Thyroid gland (tissue), 4 donors: ENCODE data around the gene AP1M2.
"Not testable (repeated sequence)": the region's sequence is repeated elsewhere in the genome, so short reads cannot be mapped to it uniquely, and the experiment has no call there.

Source experiments
- POLR2A ChIP-seq, 2 donors: fragments of 450-650 bp; IDR thresholded peaks; one replicate each; pipeline ENCODE4 v1.6.1; 2017; ENCODE audit warnings: antibody characterized with exemption in 2 of 2, mild to moderate bottlenecking in 2 of 2, moderate library complexity in 1 of 2
- TF ChIP-seq, protein P1 (sequence below), 6 experiments: fragments of 200-600 bp in 3 of 6; fragments of 450-650 bp in 3 of 6; sonication (generic) in 3 of 6; IDR thresholded peaks; one replicate each; pipeline ENCODE4 v1.5.1; 2016 to 2019; ENCODE audit warnings: antibody characterized with exemption in 6 of 6, mild to moderate bottlenecking in 2 of 6, inconsistent platforms in 1 of 6, moderate library complexity in 1 of 6

GRCh38 chr19:10551006-10551405 is 36.1 kb downstream of the AP1M2 start:
- not testable (repeated sequence) for TF ChIP-seq POLR2A (IDR thresholded peaks at IDR 0.05)
- TF ChIP-seq, protein P1, sequence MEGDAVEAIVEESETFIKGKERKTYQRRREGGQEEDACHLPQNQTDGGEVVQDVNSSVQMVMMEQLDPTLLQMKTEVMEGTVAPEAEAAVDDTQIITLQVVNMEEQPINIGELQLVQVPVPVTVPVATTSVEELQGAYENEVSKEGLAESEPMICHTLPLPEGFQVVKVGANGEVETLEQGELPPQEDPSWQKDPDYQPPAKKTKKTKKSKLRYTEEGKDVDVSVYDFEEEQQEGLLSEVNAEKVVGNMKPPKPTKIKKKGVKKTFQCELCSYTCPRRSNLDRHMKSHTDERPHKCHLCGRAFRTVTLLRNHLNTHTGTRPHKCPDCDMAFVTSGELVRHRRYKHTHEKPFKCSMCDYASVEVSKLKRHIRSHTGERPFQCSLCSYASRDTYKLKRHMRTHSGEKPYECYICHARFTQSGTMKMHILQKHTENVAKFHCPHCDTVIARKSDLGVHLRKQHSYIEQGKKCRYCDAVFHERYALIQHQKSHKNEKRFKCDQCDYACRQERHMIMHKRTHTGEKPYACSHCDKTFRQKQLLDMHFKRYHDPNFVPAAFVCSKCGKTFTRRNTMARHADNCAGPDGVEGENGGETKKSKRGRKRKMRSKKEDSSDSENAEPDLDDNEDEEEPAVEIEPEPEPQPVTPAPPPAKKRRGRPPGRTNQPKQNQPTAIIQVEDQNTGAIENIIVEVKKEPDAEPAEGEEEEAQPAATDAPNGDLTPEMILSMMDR (IDR thresholded peaks at IDR 0.05), result not testable (repeated sequence)
